HTR-8/SVneo (cell line): ENCODE data around the gene HNRNPL.
A peak's percentile ranks its signal among the peaks of the same experiment; 100 is the strongest.
"Not testable (repeated sequence)": the region's sequence is repeated elsewhere in the genome, so short reads cannot be mapped to it uniquely, and the experiment has no call there.

Source experiments
- DNase-seq: peaks from one replicate; pipeline ENCODE4 v3.0.0; 2011; ENCODE audit warnings: low spot score, mixed read lengths; ENCODE audit not compliant: insufficient read length
- FAIRE-seq: peaks from 2 replicates; lab custom pipeline; 2011; peaks lifted over from hg19 to GRCh38; lab: Jason Lieb, UNC

Gene HNRNPL

DNA sequence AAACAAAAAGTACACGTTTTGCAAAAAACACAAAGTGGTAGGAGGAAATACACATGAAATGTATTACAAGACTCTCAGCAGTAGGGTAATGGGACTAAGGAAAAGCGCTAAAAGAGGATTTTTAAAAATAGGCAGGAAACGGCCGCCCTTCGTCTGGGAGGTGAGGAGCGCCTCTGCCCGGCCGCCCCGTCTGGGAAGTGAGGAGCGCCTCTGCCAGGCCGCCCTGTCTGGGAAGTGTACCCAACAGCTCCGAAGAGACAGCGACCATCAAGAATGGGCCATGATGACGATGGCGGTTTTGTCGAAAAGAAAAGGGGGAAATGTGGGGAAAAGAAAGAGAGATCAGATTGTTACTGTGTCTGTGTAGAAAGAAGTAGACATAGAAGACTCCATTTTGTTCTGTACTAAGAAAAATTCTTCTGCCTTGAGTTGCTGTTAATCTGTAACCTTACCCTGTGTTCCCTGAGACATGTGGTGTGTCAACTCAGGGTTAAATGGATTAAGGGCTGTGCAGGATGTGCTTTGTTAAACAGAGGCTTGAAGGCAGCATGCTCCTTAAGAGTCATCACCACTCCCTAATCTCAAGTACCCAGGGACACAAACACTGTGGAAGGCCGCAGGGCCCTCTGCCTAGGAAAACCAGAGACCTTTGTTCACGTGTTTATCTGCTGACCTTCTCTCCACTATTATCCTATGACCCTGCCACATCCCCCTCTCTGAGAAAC lies 42.2 kb downstream of the HNRNPL start:
- not testable (repeated sequence) for FAIRE-seq, DNase-seq

DNA sequence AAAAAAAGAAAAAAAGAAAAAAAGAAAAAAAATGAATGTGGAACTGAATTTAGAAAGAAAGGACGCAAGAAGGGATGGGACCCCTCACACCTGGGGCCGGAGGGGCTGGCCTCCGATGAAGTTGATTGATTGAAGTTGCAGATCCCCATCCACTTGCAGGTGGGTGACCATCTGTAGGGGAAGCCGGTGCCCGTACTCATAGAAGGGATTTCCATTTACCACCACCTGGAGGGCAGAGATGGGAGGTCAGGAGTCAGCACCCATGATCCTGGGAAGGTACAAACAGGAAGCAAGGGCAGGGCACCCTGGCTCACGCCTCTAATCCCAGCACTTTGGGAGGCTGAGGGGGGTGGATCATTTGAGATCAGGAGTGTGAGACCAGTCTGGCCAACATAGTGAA lies 43.4 kb downstream of the HNRNPL start:
- FAIRE-seq (no peak), DNase-seq (no peak)

DNA sequence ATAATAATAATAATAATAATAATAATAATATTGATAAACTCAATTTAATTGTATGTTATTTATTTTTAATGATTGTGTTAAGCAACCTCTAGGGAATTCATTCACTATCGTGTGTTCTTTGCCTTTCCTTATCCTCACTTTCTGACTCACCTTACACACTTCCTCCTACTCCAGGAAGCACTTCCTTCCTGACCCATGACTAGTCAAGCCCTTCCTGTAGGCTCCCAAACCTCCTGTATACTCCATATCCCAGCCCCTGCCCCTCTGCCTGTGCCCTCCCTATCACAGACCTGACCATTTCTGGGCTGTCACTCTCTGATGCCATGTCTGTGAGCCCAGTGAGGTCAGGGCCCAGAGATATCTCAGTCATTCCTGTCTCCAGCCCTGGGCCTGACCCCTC lies 44.6 kb downstream of the HNRNPL start:
- no peak for DNase-seq
- no peak for FAIRE-seq

DNA sequence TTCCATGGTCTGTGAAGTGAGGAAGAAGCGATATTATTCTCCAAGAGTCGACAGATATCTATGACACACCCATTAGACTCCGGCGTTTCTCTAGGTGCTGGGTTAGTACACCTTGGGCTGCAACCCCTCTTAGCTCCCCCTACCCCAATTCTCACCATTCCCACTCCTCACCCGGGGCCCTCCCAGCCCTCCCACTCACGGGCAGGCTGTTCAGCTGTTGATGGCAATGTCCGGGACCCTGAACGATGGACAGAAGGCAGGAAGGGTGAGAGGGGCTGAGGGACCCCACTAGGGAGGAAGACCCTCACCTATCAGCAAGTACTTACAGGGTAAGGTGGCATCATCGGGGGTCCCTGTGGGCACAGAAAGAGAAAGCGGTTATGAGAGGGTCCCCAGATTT lies 46.2 kb downstream of the HNRNPL start:
- FAIRE-seq (no peak), DNase-seq (no peak)

DNA sequence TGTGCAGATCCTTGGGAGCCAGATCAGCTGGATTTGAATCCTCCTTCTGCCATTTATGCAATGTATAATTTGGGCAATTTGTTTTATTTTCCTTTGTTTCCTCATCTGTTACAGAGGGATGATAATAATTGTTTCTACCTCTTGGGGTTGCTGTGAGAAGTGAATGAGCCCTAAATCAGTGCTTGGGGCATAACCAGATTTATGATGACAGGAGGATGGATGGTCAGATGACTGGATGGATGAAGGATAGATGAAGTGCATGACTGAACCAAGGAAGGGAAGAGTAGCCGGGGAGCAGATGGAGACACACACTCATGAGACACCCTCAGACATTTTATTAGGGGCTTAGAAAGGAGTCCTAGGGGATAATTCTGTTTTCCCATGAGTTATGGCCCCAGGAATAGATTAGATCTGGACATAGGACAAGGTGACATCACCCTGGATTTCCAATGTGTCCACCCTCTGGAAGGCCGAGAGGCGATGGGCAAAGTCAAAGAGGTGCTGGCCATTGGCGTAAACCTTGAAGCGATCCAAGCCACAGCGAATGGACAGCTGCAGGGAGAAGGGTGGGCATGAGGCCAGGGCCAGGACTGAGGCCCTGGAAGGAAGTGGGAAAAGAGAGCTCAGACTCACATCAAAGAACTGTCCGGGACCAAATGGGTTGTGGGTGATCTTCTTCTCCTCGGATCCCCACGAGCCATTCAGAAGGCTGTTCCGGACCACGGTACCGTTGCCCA lies 48.3 kb downstream of the HNRNPL start:
- DNase-seq, result no peak

DNA sequence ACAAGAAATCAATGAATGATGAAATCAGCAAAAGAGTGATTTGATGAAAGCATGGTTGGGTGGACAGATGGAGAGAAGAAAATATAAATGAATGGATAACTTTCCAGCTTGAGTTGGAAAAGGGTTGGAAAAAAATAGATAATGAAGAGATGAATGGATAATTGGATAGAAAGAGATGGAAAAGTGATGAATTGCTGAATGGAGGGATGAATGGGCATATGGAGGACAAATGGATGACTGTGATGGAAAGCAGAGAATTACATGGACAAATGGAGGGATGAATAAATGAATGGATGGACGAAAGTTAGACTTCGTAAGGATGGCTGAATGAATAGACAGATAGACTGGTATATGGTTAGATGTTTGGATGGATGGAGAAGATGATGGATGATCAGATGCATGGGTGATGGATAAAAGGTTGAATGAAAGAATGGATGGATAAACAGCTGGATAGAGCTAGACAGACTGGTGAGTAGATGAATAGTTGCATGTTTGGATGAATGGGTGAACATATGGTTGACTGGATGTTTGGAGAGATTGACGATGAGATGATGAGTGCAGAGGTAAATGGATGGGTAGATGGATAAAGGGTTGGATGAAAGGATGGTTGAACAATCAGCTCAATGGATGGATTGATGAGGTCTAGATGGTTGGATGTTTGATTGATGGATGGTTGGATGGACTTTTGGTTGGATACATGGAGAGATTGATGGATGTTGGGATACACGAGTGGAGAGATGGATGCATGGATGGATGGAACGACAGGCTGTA lies 49.0 kb downstream of the HNRNPL start:
- no peak for FAIRE-seq
- DNase-seq, result no peak

More for the DNA sequence above, 48.3 kb downstream of the HNRNPL start:
- no peak for FAIRE-seq

DNA sequence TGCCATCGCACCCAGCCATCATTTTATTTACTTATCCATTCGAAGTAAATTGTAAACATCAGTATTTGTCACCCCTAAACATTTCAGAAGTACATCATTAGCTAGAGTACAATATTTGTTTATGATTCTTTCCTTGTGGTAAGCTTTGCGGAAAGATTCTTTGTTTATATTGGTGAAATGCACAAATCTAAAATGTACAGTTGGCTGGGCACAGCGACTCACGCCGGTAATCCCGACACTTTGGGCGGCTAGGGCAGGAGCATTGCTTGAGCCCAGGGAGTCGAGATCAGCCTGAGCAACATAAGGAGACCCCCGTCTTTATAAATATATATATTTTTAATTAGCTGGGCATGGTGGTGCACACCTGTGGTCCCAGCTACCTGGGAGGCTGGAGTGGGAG lies 50.7 kb downstream of the HNRNPL start:
- FAIRE-seq (no peak), DNase-seq (no peak)

DNA sequence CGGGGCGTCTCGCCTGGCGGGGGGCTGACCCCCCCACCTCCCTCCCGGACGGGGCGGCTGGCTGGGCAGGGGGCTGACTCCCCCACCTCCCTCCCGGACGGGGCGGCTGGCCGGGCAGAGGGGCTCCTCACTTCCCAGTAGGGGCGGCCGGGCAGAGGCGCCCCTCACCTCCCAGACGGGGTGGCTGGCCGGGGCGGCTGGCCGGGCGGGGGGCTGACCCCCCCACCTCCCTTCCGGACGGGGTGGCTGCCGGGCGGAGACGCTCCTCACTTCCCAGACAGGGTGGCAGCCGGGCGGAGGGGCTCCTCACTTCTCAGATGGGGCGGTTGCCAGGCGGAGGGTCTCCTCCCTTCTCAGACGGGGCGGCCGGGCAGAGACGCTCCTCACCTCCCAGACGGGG lies 52.0 kb downstream of the HNRNPL start:
- FAIRE-seq, DNase-seq: not testable (repeated sequence)

DNA sequence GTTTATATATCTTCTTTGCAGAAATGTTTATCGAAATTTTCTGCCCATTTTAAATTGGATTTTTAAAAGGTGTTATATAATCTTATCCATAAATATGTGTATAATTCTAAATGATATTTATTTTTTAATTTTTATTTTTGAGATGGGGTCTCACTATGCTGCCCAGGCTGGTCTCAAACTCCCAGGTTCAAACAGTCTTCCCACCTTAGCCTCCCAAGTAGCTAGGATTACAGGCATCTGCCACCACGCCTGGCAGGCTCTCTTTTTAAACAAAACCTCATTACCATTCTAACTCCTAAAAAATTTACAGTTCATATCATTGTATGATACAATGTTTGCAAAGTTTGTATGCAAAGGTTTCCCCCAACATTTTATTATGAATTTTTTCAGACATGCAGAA lies 53.6 kb downstream of the HNRNPL start:
- no peak for FAIRE-seq
- no peak for DNase-seq

DNA sequence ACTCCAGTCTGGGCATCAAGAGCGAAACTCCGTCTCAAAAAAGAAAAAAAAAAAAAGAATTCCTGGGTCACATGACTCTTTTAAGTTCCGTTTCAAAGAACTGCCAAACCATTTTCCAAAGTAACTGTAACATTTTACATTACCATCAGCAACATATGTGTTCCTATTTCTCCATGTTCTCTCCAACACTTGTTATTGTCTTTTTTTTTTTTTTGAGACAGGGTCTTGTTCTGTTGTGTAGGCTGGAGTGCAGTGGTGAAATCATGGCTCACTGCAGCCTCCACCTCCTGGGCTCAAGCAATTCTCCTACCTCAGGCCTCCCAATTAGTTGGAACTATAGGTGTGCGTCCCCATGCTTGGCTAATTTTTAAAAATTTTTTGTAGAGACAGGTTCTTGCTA lies 54.2 kb downstream of the HNRNPL start:
- DNase-seq (no peak), FAIRE-seq (no peak)

DNA sequence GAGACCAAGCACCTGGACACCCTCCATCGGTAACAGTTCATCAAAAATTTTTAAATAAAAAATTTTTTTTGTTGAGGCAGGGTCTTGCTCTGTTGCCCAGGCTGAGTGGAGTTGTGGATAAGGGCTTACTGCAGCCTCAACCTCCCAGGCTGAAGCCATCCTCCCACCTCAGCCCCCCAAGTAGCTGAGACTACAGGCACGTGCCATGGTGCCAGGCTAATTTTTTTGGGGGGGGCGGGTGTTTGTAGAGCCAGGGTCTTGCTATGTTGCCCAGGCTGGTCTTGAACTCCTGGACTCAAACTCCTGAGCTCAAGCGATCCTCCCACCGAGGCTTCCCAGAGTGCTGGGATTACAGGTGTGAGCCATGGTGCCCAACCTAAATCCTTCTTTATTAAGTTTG lies 56.1 kb downstream of the HNRNPL start:
- no peak for DNase-seq
- FAIRE-seq, result no peak

DNA sequence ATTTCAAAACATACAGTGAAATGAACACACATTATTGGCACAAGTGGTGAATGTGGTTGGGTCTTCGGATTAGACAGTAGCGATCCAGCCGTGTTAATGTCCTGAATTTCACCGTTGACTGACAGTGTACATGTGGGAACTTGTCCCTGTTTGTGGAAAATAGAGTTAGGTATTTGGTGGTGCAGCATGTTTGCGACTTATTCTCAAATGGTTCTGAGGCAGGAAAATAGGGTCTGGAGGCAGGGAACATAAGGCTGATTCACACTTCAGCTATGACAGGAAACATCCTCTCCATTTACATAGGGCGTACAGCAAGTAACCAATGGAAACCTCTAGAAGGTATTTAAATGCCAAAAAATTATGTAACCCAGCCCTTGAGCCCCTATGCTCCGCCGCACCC lies 56.6 kb downstream of the HNRNPL start:
- no peak for DNase-seq
- no peak for FAIRE-seq

DNA sequence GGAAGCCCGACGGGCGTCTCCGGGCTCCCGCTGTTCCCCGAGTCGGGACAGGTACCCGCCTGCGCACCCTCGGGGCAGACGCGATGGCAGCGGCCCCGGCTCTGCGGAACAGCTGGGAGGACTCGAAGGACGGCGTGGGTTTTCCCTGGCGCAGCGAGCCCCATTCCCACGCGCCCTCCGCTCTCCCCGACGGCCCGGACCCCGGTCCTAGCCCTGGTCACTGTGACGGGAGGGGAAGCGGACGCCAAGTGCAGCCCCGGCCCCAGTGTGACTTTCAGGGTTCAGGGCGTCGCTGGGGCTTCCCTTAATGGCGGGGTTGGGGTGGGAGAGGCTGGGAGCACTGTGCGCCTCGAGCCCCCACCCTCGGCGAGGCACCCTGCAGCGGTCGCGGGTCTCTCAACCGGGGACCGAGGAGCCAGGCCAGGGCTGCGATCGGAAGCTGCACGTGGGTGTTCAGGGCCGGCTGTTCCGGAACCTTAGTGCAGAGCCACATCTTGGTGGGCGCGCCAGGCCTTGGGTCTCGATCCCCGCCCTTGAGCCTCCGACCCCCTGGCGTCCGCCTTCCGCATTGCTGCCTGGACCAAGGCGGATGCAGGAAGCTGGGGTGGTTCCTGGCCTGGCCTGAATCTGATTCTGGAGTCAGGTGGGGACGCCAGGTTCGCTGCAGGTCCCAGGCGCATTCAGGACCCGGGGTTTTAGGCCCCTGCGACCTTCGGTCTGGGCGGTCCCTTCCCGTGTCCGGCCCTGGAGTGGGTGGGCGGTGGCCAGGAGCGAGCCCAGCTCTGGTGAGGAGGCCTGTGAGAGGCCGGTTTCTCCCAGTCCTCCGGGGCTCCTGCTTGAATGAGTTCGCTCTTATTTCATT lies 57.3 kb downstream of the HNRNPL start:
- FAIRE-seq, result no peak
- no peak for DNase-seq

DNA sequence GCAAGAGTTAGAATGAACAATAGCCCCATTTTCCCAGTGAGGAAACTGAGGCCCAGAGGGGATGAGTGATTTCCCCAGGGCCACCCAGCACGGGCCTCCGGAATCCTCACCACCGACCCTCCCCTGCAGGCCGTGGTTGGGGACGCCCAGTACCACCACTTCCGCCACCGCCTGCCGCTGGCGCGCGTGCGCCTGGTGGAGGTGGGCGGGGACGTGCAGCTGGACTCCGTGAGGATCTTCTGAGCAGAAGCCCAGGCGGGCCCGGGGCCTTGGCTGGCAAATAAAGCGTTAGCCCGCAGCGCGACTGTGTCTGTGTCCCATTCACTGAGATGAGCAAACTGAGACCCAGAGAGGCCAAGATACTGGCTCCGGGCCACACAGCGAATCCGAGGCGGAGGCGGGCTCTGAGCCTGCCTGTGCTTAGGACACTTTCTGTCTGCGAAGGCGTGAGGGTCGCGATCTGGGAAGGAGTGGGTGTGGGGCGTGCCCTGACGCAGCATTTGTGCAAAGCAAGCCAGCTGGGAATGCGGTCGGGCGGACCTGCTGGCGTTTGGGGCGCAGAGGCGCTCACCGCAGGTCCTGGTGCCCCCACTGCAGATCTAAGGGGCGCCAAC lies 58.2 kb downstream of the HNRNPL start:
- not testable (repeated sequence) for DNase-seq, FAIRE-seq

DNA sequence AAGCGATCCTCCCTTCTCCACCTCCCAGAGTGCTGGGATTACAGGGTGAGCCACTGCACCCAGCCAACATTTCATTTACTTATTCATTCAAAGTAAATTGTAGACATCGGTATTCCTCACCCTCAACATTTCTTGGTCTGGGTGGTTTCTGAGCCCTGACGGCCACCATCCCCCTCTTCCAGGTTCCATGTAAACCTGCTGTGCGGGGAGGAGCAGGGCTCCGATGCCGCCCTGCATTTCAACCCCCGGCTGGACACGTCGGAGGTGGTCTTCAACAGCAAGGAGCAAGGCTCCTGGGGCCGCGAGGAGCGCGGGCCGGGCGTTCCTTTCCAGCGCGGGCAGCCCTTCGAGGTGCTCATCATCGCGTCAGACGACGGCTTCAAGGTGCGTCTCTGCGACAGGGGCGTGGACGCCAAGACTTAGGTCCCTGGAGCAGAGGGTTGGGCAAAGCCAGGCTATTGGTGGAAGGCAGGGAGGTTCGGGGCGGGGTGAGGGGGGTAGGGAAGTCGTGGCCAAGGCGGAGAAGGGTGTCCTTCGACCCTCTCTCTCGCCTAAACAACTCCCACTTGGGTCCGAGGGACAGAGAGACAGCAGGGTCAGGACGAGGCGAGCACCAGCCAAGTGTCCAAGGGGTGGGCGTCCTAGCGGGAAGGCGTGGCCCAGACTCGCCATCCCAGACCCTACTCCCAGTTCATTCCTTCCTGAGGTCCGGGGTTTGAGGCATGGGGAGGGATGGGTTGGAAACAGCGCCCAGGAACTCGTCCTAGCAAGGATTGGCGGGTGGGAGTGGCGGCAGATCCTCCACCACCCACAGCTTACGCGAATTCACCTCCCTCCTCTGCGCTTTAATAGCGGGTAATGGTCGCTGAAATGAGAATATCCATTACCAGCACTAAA lies 59.0 kb downstream of the HNRNPL start:
- FAIRE-seq, result peak; percentile 88
- DNase-seq, result not testable (repeated sequence)

DNA sequence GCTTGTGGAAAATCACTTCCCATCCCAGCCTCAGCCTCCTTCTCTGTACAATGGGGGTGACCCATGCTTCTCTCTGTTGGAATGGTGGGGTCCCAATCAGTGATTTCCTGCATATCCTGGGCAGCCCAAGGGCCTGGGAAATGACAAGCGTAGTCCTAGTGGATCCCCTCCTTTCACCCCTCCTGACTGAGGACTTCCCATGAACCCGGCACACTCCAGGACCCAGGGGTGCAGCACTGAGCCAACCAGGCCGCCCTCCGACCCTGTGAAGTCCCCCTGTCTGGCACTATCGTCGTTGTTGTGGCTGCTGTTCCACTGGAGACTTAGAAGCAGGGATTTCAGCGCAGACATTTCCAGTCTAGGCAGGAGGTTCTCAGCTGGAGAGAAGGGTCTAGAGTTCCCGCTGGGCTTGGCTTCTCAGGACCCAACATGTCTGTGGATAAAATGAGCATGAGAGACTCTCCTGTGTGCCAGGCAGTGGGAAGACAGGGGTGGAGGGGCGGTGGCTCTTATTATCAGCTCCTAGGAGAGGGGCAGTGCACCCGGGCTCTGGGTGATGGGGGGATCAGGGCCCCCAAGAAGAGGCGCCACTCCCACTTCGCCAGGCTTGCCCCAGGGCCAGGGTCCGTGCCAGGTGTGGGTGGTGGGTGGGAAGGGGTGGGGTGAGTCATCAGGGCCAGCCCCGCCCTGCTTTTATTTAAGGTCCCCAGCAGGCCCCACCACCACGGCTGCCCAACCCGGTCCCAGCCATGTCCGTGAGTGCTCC lies 61.1 kb downstream of the HNRNPL start, which contains the start of gene LGALS7B:
Gene LGALS7B (plus strand): TSS at position 723 of the 766 bp plus-strand sequence. CDS start 27 bp downstream, at position 750.
- DNase-seq (no peak), FAIRE-seq (no peak)

DNA sequence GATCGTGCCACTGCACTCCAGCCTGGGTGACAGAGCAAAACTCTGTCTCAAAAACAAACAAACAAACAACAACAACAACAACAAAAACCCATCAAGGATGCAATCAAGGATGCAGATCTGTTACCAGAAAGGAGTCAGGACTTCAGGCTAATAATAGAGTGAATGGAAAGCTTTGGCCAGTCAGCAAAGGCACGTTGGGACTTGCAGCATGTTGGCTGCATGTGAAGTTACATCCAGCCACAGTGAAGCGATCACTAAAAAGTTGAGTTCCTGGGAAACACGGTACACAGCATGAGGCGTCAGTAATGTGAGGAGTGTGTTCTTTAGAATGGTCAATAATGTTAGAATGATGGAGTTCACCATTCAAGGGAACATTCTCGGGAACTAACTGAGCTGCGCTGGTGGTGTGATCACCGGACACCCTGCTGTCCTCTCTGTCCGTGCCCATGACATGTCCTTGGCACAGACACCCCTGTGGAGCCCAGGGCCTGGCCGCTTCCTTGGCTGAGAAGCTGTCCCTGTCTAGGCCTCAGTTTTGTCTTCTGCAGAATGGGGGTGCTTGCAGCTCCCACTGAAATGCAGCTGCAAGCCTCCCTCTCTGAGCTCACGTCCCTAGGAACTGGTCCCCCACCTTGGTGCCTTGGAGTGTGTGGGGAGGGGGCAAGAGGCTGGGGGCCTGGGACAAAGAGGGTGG lies 63.1 kb downstream of the HNRNPL start:
- DNase-seq (no peak), FAIRE-seq (no peak)
